GM21390 (cell line): ENCODE results near the gene ELOA2.
A peak's percentile ranks its signal among the peaks of the same experiment; 100 is the strongest.
"Not testable (repeated sequence)": the region's sequence is repeated elsewhere in the genome, so short reads cannot be mapped to it uniquely, and the experiment has no call there.

Experiments used
- ATAC-seq: cut with Tn5 transposase; IDR thresholded peaks from one replicate; pipeline ENCODE4 v1.9.1; 2021; ENCODE audit not compliant: unreplicated experiment

The ELOA2 gene, protein sequence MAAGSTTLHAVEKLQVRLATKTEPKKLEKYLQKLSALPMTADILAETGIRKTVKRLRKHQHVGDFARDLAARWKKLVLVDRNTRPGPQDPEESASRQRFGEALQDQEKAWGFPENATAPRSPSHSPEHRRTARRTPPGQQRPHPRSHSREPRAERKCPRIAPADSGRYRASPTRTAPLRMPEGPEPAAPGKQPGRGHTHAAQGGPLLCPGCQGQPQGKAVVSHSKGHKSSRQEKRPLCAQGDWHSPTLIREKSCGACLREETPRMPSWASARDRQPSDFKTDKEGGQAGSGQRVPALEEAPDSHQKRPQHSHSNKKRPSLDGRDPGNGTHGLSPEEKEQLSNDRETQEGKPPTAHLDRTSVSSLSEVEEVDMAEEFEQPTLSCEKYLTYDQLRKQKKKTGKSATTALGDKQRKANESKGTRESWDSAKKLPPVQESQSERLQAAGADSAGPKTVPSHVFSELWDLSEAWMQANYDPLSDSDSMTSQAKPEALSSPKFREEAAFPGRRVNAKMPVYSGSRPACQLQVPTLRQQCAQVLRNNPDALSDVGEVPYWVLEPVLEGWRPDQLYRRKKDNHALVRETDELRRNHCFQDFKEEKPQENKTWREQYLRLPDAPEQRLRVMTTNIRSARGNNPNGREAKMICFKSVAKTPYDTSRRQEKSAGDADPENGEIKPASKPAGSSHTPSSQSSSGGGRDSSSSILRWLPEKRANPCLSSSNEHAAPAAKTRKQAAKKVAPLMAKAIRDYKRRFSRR

DNA sequence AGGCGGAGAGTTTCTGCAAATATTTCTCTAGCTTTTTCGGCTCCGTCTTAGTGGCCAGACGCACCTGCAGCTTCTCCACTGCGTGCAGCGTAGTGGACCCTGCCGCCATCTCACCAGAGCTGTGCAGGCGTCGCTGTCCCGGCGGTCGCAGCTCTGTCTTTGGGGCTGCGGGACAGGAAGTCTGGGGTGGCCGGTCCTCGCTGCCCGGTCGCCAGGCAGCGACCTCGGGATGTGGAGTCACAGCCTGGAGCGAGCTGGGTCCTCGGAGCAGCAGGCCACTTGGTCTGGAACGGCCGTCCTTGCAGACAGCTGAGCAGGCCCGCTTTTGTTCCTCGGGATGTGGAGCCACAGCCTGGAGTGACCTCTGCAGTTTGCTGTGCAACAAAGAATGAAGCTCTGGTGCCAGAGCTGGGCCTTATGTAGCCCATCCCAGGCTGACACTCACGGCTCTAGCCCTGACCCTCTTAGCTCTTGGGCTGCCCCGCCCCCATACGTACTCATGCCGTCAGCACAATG is at the start of gene ELOA2:
Gene ELOA2 (minus strand): TSS at position 466 of the 516 bp plus-strand sequence. CDS start 357 bp downstream, at position 109.
- no peak for ATAC-seq

DNA sequence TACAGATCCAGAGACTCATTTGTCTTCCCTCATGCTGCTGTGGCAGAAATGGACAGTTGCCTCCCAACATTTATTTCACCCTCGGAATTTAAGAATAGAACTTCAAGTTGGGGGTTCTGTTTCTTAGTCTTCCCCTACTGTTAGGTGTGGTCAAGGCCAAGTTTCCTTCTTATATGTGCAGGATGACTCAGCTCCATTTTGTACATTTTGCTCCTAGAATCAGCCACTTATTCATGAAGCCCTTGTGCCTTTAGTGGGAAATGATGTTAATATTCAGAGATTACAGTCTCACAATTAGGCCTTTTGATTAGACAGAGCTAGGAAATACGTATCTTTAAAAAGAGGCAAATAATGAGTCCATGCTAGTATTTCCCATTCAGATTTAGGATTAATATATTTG is 46.2 kb upstream of the ELOA2 start:
- ATAC-seq = no peak

DNA sequence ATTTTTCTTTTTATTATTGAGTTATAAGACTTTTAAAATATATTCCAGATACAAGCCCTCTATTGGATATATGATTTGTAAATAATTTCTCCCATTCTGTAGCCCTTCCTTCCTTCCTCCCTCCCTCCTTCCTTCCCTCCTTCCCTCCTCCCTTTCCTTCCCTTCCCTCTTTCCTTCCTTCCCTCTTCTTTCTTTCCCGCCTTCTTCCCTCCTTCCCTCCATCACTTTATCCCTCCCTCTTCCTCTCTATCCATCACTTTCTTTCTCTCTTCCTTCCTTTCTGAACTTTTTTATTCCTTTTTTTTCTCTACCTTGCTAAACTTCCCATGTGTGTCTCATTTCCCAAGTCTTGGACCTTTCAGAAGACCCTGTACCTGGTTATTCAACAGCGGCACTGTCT is 45.5 kb upstream of the ELOA2 start:
- ATAC-seq = no peak

DNA sequence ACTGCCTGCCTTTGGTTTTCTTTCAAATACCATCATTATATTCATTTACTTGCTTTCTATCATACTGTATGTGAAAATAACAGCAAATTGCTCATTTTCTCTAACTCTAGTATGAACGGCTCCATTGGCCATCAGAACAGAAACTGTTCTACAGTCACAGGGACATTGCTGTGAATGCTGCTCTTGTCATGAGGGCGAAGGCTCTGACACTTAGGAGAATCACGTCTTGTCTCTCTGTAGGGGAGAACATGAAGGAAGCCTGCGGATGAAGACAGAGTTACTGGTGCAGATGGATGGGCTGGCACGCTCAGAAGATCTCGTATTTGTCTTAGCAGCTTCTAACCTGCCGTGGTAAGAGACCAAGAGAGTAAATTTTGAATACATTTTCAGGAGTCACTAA is 41.7 kb upstream of the ELOA2 start:
- no peak for ATAC-seq

DNA sequence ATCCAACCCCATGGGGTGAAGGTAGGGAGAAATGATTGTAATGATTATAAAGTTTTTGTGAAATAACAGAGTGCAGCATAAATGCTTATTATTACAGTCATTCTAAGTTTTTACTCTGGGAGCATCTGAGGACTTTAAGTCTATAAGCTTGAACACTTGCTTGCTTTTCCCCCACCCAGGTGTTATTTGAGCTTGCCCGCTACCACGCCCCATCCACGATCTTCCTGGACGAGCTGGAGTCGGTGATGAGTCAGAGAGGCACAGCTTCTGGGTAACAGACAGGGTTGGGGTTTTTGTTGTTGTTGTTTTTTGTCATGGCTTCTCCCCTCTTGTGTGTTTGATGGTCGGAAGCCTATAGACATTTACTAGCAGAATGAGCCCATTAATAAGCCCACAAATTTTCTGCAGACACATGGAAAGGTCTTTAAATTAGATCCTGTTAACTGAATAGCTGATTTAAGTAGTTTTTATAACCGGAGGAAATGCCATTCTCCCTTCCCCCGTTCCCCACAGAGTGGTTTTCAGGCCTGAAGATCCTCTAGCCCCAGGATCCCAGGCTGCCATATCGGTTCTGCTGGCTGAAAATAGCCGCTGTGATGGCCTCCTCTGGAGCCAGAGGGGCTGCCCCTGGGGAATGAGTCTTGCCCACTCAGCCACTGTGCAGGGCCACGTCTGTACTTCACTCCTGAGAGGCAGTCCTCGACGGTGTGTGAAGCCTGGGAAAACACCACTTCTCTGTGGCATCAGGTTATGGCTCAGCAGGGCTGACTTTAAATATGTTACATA is 39.9 kb upstream of the ELOA2 start:
- no peak for ATAC-seq

DNA sequence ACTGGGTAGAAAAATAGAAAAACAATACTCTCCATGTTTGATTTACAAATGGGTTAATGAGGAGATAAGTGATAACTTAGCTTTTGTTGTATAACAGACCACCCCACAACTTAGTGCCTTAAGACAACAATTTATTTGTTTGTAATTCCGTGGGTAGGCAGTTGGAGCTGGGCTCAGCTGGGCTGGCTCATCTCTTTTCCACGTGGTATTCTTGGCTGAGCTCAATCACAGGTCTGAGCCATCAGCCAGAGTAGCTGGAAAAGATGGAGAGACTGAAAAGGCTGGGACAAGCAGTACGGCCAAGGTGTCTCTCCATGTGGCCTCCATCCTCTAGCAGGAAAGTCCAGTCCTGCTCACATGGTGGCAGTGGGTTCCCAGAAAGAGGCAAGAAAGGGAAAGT is 32.2 kb upstream of the ELOA2 start:
- ATAC-seq = no peak

DNA sequence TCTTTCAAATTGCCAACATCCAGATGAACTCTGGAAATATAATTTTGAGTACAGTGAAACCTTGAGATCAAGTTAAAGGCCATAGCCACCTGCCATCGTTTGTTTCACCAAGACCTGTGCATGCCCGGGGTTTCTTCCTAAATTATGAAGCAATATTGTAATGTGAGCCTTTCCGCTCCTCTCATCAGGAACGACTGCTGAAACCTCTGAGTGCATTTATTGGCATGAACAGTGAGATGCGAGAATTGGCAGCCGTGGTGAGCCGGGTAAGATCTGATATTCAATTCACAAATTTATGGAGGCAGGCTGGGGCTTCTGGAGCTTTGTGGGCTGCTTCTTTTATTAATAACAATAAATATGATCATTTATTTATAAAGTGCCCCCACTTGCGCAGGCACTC is 27.7 kb upstream of the ELOA2 start:
- ATAC-seq = no peak

DNA sequence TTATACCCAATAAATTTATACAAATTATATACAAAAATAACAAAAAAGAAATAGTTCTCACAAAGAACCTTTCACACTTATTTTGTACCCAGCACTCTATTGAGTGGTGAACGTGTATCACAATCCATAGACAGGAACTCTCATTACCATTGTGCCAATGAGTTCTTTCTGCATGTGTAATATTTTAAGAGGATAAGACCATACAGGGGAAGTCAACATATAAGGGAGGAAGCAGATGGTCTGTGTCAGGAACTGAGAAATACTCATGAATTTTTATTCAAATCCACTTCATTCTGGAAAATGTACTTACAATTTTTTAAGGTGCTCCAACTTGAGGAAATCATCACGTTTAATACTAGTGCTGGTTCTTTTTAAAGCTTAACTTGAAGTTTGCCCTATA is 27.1 kb upstream of the ELOA2 start:
- no peak for ATAC-seq

DNA sequence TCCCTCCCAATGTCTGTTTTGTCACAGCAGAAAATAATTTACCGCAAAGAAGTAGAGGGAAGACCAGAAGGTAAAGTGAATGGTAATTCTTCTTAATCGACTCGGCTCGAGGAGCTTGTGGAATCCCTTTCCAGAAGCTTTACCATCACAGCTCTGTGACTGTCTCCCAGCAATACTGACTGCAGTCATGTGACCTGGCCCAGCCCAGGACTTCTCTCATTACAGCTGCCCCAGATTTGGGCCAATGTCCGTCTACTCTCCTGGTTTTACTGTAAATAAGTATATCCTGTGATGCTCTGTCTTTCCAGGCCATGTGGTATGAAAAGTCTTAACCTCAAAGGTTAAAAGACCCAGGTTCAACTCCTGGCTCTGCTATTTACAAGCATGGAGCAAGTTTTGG is 18.9 kb upstream of the ELOA2 start:
- no peak for ATAC-seq

DNA sequence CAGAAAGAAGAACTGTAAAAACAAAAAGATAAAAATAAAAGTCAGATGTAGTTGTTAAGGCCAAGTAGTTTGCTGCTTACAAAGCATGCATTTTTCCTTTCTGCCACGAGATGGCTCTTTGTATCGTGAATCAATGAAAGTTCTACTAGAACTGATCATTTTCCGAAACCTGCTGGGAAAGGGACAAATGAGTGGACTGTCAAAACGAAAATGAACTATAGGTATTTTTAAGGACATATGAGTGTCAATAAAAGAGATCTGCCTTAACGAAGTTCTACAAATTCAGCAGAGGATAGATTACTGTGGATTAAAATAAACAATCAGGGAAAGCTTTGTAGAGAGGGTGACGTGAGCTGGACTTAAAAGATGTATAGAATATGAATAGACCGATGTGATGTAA is 15.0 kb upstream of the ELOA2 start:
- ATAC-seq = no peak

DNA sequence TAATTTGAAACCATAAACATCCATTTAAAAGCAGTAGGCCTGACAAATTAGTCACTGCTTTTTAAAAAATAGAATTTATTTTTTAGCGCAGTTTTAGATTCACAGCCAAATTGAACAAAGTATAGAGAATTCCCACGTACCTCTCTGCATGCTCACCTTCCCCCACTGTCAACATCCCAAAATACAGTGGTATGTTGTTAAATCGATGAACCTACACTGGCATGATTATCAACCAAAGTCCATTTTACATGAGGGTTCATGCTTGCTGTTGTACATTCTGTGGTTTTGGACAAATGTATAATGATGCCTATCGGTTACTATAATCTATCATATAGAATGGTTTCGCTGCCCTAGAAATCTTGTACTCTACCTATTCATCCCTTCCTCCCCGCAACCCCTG is 5.6 kb upstream of the ELOA2 start:
- no peak for ATAC-seq

DNA sequence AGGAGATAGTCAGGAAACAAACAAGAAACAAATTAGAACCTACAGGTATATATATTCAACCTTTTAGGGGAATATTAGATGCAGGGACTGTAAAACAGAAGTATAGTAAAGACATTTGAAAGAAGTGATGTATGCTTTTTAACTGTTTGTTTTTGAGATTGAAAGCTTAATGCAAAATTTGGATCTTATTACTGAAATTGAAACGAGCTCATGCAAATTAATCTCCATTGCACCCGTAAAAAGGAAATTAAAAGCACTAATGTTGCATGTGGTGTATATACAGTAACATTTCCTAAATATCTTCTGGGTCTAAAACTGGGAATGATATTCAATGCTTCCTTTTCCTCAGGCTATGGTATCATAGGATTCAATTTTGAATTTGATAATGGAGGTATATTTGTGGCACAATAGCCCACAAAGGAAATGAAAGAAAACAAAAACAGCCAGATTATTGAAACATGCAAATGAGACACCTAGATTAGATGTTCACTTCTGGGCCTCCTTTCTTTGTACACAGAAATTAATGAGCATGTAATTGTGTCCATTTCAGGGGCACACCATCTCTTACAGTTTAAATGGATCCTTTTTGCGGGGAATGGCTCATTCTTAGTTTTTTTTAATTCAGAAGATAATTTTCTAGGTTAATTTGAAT is 1.6 kb upstream of the ELOA2 start:
- ATAC-seq = peak; percentile 68

DNA sequence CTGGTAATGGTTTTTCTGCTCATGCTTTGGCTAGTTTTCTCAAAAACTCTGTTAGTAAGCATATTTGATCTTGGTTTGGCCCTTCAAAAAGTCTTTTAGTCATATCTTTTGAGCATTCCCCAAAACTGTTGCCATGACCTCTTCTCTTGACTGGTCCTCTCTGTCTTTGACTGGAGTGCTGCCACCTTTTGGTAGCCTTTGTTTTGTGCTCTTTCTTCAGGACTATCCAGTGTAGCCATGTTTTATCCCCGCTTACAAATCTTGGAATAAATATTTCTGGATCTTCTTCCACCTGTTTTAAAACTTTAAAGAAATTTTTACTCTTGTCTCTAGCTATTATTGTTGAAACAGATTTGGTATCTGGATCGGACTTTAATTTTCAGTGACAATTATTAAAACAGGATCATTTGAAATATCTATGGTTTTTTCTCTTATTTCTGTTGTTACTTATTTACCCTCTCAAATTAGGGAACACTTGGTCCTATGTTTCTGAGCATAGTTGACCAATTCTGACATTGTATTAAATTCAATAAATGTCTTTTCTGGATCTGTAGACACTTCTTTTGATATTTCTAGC is 965 bp upstream of the ELOA2 start:
- no peak for ATAC-seq

DNA sequence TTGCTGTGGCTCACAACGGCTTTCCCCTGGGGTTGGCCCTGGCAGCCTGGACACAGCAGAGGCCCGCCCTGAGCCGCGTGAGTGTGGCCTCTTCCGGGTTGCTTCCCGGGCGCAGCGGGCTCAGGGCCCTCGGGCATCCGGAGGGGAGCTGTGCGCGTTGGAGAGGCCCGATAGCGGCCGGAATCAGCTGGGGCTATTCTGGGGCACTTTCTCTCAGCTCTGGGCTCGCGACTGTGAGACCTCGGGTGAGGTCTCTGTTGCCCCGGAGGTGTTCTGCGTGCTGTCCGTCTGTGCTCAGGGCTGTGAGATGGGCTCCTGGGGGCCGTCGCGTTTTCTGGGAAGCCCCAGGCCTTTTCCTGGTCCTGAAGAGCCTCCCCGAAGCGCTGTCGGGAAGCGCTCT is 830 bp downstream of the ELOA2 start:
- ATAC-seq = not testable (repeated sequence)

DNA sequence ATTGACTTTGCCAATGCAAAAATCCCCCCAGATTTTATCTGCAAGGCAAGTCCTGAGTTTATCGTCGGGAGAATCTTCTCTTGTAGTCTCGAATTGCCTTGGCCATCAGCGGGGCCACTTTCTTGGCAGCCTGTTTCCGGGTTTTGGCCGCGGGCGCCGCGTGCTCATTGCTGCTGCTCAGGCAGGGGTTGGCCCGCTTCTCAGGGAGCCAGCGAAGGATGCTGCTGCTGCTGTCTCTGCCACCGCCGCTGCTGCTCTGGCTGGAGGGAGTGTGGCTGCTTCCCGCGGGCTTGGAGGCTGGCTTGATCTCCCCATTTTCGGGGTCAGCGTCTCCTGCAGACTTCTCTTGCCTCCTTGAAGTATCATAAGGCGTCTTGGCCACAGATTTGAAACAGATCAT is 2.5 kb downstream of the ELOA2 start:
- no peak for ATAC-seq

DNA sequence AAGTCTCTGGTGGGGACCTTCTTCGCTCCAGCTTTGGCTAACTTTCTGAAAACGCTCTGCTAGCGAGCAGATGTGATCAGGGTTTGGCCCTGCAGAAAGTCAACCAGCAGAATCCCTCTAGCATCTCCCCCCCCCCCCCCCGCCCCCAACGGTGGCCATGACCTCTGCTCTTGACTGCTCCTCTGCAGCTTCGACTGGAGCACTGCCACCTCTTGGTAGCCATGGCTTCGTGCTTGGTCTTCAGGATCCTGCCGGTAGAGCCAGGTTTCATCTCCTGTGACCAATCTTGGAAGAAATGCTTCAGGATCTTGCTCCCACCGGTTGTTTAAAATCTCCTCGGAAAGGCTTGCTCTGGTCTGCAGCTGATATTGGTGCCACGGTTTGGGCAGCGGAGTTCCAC is 4.5 kb downstream of the ELOA2 start:
- not testable (repeated sequence) for ATAC-seq

DNA sequence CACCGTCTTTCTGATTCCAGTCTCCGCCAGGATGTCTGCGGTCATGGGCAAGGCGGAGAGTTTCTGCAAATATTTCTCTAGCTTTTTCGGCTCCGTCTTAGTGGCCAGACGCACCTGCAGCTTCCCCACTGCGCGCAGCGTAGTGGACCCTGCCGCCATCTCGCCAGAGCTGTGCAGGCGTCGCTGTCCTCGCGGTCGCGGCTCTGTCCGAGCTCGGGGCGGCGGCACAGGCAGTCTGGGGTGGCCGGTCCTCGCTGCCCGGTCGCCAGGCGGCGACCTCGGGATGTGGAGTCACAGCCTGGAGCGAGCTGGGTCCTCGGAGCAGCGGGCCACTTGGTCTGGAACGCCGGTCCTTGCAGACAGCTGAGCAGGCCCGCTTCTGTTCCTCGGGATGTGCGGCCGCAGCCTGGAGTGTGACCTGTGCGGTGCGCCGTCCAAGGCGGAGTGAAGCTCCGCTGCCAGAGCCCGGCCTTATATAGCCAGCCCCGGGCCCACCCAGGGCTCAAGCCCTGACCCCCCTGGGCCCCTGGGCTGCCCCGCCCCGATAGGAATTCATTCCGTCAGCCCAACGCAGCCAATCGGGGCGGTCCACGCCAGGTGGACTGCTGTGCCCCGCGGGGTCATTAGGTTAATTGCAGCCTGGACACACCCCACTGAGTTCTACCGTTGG is 5.6 kb downstream of the ELOA2 start:
- ATAC-seq = not testable (repeated sequence)

DNA sequence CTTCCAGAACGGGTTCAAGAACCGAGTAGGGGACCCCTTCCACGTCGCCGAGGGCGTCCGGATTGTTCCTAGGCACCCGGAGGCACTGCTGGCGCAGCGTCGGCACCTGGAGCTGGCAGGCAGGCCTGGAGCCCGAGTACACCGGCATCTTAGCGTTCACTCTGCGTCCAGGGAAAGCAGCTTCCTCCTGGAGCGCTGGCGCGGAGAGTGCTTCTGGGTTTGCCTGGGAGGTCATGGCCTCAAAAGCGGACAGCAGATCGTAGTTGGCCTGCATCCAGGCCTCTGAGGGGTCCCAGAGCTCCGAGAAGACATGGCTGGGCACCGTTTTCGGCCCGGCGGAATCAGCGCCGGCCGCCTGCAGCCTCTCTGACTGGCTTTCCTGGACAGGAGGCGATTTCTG is 6.7 kb downstream of the ELOA2 start:
- ATAC-seq = not testable (repeated sequence)

DNA sequence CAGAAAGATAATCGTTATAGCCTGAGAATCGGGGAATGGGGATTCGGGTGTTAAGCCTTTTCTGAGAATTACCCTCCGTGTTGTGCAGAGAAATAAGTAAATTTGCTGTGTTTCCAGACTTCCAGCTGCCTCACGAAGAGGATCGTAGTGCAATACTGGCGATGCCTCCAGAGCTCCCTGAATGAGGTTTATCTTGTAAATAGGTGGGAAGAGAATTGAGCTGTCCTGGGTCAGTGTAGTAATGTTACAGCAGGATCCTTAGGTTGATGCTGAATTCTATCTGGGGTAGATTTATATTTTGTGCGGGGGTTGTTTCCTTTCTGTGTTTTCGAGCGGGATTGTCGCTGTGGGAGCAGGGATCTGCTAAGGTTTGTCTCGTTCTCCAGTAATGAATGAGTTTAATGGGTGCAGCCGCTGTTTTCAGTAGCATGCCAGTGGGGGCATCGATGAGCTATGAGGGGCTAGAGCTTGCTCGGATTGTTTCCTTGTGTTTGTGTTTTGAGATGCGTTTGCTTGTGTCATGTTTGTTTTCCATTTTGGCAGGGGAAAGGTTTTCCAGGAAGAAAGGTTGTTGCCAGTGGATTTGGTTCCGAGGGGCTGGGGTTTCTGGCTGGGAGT is 9.8 kb downstream of the ELOA2 start:
- ATAC-seq = not testable (repeated sequence)
